ENCODE measurements around the gene SMARCAD1.
"Not testable (repeated sequence)": the region's sequence is repeated elsewhere in the genome, so short reads cannot be mapped to it uniquely, and the experiment has no call there.

Gene SMARCAD1

DNA sequence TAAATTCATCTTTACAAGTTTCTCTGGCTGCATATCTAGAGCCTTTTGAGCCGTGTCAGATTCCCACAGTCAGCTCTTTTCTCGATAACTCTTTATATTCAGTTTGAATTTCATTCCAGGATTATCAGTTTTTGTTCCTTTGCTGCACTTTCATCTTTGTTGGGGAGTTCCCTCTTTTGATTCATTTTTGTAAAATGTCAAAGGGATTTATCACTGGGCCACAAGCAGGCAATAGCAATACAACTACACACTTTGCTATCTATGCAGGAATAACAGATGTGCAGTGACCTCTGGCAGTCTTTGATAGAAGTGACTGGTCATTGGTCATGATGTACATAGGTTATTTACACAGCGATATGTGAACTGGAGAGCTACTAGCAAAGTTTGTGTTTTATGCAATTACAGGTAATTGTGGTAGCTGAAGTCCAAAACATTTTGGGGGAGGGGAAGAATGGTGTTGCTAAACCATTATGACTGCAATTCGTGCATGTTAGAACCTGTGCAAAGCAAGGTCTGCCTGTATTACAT is 91.1 kb downstream of the SMARCAD1 start:
- DNase-seq (ENCODE audit: low read depth): no peak

DNA sequence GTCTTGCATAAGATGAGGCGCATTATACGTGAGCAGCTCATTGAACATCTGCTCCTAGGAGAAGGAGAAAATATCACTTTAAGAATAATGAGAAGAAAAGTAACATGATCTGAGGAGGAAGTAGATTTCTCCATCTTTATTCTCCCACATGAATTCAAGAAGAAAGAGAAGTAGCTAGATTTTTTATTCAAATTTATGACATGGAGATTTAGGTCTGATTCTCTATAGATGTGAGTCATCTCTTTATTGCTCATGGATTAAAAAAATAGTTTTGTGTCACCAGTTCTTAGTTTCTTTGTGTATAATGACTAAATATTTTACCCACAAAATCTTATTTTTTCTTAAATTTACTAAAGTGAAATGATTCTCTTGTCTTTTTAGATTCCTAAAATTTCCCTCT is 94.5 kb downstream of the SMARCAD1 start:
- DNase-seq (ENCODE audit: low read depth): no peak

DNA sequence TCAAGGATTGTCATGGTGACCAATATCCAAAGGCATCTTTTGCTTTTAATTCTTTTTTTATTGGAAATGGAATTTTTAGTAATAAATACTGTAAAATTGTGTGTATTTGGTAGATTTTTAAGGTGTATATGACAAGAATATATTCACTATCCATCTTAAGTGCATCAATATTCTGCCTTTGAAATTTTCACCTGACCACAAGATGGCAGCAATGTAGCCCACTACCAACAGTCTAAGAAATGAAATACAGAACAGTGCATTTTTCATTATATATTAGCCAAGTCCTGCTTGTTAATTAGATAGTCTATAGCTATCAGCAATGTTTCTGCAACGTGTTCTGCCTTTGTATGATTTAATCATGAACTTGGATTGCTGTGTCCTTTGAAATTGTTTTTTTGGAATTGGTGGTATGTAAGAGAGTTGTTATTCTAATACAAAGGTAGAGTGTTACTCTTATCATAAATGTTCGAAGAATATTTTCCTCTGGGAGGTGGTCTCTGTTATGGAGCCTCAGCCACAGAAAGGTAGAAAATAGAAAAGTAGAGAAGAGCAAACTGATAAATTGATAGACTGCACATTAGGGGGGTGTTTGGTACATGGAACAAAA is 96.8 kb downstream of the SMARCAD1 start:
- DNase-seq (ENCODE audit: low read depth): no peak

DNA sequence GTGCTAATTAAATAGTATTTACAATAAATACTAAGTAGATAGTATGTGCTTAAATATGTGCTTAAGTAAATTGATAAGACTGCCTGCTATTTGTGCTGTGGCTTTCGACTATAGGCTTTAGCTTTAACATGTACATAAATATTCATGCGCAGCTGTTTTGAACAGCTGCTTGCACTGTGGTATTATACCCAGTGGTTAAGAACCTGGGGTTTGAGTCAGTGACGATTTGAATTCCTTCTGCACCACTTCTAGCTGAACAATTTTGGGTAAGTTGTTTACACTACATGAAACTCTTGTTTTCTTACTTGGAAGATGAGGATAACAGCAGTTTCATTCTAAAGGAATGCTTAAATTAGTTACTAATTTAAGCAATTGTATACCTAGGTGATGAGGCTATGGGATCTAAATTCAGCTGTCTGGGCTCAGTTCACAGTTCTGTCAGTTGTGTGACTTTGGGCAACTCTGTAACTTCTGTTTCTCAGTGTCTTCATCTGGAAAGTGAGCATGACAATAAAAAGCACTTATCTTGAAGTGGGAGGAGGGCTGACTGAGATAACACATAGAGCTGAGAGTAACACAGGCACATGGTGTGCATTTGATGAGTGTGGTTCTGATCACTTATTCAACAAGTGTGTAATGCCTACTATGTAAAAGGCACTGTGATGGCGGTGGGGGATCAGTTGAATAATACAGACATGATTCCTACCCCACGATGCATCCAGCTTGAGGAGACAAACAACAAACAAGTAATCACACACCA is 98.0 kb downstream of the SMARCAD1 start:
- no peak for DNase-seq (ENCODE audit: low read depth)

DNA sequence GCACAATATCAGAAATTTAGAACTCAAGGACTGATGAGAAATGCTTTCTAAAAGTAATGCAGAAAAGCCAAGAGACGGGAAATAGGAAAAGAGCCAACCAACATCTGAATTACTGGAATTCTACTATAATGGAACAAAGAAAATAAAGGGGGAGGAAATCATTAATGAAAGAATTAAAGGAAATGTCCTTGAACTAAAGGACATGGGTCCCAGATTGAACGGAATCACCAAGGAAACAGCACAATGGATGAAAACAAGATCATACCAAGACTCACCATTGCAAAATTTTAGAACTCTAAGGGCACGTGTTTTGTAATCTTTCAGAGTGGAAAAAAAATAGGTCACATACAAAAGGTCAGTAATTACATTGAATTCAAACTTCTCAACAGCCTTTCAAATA is 99.0 kb downstream of the SMARCAD1 start:
- DNase-seq (ENCODE audit: low read depth): no peak

DNA sequence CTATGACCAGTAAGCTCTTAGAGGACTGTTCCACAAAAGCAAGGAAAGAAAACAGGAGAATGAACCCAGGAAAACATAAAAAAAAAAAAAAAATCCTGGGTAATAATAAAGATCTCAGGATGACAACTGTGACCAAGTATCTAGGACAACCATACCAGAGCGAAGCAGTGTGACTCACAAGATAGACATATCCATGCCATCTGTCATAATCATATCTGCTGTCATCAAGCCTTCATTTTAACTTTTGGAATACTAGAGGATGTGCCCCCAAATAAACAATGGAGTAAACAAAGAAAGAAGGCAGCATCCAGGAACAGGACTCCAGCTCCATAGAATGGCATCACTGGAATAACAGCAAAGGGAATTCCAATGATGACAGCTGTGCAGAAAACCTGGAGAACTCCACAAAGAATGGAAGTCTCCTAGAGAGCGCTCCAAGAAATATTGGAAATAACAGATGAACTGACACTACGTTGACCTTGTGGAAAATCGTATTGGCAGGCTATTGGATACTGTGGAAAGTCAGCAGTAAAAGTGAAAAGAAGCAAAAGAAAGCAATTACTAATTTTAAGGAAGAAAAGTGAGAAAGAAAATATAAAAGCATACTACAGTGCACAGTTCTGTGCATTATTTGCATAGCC is 99.7 kb downstream of the SMARCAD1 start:
- DNase-seq (ENCODE audit: low read depth): no peak

DNA sequence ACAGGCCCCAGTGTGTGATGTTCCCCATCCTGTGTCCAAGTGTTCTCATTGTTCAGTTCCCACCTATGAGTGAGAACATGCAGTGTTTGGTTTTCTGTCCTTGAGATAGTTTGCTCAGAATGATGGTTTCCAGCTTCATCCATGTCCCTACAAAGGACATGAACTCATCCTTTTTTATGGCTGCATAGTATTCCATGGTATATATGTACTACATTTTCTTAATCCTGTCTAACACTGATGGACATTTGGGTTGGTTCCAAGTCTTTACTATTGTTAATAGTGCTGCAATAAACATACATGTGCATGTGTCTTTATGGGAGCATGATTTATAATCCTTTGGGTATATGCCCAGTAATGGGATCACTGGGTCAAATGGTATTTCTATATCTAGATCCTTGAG is 112.3 kb downstream of the SMARCAD1 start:
- not testable (repeated sequence) for DNase-seq (ENCODE audit: low read depth)

DNA sequence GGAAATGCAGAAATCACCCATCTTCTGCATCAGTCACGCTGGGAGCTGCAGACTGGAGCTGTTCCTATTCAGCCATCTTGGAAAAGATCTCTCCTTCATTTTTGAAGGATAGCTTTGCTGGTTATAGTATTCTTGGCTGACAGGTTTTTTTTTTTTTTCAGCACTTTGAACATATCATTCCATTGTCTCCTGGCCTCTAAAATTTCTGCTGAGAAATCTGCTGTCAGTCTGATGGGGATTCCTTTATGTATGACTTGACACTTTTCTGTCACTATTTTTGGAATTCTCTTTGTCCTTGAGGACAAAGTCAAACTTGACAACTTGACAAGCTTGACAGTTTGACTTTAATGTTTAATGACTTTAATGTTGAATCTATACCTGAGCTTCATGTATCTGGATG is 118.2 kb downstream of the SMARCAD1 start:
- DNase-seq (ENCODE audit: low read depth): no peak

DNA sequence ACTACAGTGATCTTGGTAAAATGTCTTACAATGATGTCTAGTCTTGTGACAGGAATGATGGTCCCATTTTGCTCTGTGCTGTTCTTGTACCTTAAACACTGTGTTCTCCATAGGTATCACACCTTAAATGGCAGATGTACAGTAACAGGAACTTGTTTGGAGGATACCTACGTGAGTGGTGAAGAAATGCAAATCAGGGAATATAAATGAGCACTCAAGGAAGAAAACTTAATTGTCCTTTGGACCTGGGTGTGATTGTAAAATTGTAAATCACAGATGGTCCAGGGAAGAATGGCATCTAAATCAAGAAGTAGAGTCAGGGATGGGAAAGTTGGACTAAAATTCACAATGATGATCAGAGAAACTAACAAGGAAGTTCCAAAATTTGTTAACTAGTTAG is 122.3 kb downstream of the SMARCAD1 start:
- no peak for DNase-seq (ENCODE audit: low read depth)

DNA sequence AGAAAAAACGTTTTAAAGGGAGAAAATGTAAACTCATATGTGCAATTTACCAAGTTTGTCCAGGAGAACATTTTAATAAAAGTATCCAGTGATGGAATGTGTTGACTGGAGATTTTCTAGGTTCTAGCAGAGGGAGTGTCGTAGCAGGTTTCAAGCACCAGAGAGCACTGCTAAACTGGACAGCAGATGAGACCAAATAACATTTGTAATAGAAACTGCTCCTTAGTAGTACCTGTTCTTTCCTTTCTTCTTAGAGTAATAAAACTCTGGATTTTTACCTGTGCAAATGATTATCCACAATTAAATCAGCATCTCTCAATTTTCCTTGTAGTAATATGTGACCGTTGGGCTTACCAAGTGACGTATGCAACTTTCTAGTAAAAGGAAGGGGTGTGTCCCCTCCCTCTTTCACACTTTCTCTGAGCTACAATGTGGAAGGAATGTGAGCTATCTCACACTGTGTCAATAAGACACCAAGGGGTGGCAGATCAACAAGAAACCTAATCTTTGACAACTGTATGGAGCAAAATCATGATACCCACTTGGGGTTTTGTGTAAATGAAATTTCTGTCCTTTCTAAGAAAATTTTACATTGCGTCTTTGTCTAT is 125.4 kb downstream of the SMARCAD1 start:
- DNase-seq (ENCODE audit: low read depth): no peak

DNA sequence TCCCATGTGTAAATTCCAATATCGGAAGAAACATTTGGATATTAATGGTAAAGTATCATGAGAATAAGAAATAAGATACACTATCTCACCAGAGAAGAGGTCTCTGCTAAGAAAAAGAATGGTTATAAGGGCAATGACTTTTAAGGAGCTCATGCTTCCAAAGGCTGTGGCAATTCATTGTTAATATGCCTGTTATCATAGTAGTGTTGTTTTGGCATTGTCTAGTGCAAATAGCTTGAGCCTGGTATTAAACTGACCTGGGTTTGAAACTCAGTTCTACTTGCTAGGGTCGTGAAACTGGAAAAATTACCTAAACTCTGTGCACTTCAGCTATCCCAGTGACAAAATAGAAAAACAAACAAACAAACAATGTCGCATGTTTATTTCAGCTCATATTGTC is 126.2 kb downstream of the SMARCAD1 start:
- DNase-seq (ENCODE audit: low read depth): no peak

DNA sequence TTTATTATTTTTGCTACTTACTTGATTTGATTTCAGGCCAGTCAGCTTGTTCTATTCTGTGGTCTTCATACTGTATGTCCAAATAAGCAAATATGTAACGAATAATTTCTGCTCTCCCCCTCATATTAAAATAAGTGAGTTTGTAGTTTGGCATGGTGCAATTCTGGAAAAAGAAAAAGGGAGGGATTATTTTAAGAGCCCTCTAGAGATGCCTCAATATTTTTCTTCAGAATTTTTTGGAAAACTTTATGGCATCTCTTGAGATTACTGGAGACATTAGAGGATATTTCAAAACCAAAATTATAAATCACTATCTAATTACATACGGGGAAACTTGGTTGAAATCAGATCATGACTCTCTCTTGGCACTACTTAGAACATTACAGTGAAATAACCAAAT is 126.8 kb downstream of the SMARCAD1 start:
- DNase-seq (ENCODE audit: low read depth): no peak

DNA sequence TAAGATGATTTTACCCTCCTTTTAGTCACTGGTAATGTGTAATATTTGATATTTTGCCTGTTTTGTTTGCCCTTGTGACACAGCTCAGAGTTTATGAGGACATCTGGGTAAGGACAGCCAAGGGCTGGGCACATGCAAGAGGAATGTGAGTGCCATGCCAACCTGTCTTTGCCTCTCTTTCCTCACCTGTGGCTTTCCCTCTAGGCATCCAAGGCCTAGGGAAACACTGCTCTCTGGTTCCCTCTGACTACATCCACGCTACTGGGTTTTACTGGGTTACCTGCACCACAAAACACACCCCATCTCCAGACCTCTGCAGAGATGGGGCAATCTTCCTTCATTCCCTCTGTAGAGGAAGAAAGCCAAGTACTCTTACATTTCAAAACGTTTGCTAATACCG is 127.3 kb downstream of the SMARCAD1 start:
- DNase-seq (ENCODE audit: low read depth): no peak

DNA sequence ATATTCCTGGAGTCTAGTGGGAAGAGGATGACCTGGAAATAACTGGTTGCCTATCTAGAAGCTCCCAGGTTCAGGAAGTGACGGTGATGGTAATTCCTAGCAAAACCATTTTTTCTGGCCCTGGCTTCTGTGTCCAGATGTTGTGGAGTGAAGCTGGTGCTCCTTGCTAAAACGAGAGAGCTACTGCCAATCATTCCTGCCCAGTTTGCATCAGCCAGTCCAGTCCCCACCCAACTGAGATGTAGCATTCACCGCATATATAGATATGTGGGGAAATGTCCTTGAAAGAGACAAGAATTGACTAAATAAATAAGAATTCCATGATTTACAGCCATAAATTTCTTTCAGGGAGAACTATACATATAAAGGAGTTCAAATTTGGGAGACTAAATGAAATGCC is 128.6 kb downstream of the SMARCAD1 start:
- no peak for DNase-seq (ENCODE audit: low read depth)

DNA sequence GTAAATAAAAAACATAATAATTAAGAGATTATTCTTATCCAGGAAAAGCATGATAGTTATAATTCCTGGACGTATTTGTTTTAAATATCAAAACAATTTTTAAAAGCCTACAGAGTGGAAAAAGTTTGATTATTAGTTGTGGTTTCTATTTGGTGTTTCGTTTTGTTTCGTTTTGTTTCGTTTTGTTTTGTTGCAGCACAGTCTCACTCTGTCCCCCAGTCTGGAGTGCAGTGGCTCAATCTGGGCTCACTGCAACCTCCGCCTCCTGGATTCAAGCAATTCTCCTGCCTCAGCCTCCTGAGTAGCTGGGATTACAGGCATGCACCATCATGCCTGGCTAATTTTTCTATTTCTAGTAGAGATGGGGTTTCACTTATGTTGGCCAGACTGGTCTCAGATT is 129.1 kb downstream of the SMARCAD1 start:
- DNase-seq (ENCODE audit: low read depth): not testable (repeated sequence)

DNA sequence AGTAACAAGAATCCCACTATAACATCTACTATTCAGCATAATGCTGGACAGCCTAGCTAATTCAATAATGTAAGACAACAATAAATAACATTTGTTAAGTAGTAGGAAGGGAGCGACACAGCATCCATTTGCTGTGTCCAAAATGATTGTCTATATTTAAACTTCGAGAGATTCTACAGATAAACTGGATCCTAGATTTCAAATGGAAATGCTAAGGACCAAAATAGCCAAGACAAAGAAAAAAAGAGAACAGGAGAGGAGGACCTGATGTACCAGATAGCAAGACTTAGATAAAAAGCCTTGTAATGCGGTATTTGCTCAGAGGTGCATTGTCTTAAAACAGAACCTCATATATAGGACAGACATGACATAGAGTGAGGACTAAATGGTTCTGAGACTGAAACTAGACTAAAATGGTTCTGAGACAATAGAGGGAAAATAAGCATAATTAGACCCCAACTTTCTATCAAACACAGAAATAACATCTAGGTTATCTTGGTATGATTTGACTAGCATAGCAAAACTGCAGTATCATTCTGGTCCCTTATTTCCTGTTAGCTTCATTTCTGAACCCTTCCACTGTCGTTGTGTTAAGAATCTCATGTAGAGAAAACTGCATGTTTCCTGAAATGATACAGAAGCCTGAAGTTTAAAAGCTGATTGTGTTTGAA is 131.2 kb downstream of the SMARCAD1 start:
- no peak for DNase-seq (ENCODE audit: low read depth)

DNA sequence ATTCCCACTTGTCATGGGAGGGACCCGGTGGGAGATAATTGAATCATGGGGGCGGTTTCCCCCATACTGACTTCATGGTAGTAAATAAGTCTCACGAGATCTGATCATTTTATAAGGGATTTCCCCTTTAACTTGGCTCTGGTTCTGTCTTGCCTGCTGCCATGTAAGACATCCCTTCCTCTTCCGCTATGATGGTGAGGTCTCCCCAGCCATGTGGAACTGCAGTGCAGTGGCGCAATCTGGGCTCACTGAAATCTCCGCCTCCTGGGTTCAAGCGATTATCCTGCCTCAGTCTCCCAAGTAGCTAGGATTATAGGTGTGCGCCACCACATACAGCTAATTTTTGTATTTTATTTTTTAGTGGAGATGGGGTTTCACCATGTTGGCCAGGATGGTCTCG is 132.1 kb downstream of the SMARCAD1 start:
- peak; percentile 5 for DNase-seq (ENCODE audit: low read depth)

All from activated T-cell treated with anti-CD3 and anti-CD28 coated beads for 48 hours (primary cell).